Peyer's patch (tissue), 4 donors: ENCODE measurements around the gene MRPS7. TPM values are rescaled to one million over a fixed set of nuclear protein-coding genes. Genes with fewer than 3 reads are reported as not detected.
"Not testable (repeated sequence)": the region's sequence is repeated elsewhere in the genome, so short reads cannot be mapped to it uniquely, and the experiment has no call there.

ENCODE experiments used
- DNase-seq, 3 donors: peaks; one replicate each; pipeline ENCODE4 v3.0.0-alpha.2; 2017 to 2019
- H3K27ac ChIP-seq, 4 donors: fragments of 200-600 bp; sonication (generic); one replicate each; pipeline ENCODE4 v1.5.1; 2016 to 2019
- H3K27me3 ChIP-seq, 2 donors: fragments of 200-600 bp; sonication (generic); one replicate each; pipeline ENCODE4 v1.5.1; 2019
- H3K36me3 ChIP-seq, 3 donors: fragments of 200-600 bp; sonication (generic); one replicate each; pipeline ENCODE4 v1.5.1; 2016 to 2019
- H3K4me1 ChIP-seq, 4 donors: fragments of 200-600 bp; sonication (generic); one replicate each; pipeline ENCODE4 v1.5.1; 2016 to 2019
- H3K4me3 ChIP-seq, 4 donors: fragments of 200-600 bp; sonication (generic); 1 replicate in 3 of 4; 2 replicates in 1 of 4; pipeline ENCODE4 v1.5.1; 2016 to 2019; ENCODE audit warnings: mild to moderate bottlenecking in 1 of 4
- H3K9me3 ChIP-seq, 4 donors: fragments of 200-600 bp; sonication (generic); one replicate each; pipeline ENCODE4 v1.5.1; 2016 to 2019; ENCODE audit warnings: mild to moderate bottlenecking in 1 of 4
- CTCF ChIP-seq, 6 experiments: fragments of 450-650 bp in 4 of 6; fragments of 200-600 bp in 2 of 6; sonication (generic) in 1 of 6; IDR thresholded peaks; one replicate each; pipeline ENCODE4 v1.5.1; 2017 to 2019; ENCODE audit warnings: antibody characterized with exemption in 6 of 6, mild to moderate bottlenecking in 3 of 6, moderate library complexity in 1 of 6
- POLR2A ChIP-seq, 2 donors: fragments of 450-650 bp; IDR thresholded peaks; one replicate each; pipeline ENCODE4 v1.5.1; 2017; ENCODE audit warnings: antibody characterized with exemption in 2 of 2, mild to moderate bottlenecking in 2 of 2, moderate library complexity in 2 of 2
- total RNA-seq, 4 donors: library from RNA; depleted of rRNA; stranded (reverse); fragments of >200 nt; gene quantifications; one replicate each; pipeline ENCODE4 v1.1.0, GENCODE V29; 2016

MRPS7 gene
- total RNA-seq, 4 donors from 2014 or later, result 23.9 to 53.6 (median 45.3) TPM

- peak; percentile 94 to 98 for TF ChIP-seq POLR2A (IDR thresholded peaks at IDR 0.05)
- TF ChIP-seq CTCF (IDR thresholded peaks at IDR 0.05), result peak in 3 of 6 experiments; percentile 4 to 33 (median 27)
- Histone ChIP-seq H3K27ac (peak within 1 kb of the TSS; percentile 92 to 96 (median 93)), H3K4me3 (peak within 1 kb of the TSS; percentile 63 to 80 (median 77)), H3K4me1 (peaks cover 0 to 7% (median 0%) of the 10 kb centered on the region in 4 donors), H3K27me3 (no peaks in the 10 kb centered on the region), H3K36me3 (peaks cover 0 to 10% (median 0%) of the 10 kb centered on the region in 3 donors), H3K9me3 (no peaks in the 10 kb centered on the region)
- DNase-seq, result peak; percentile 97 to 99 (median 97)
Observed at GRCh38 chr17:75289115-75289831, 27.6 kb downstream of the MRPS7 start, which contains the start of gene SLC25A19. Gene SLC25A19, minus strand, starts transcription at chr17:75289433. Its CDS starts 2,669 bp downstream, at chr17:75286764.

DNA sequence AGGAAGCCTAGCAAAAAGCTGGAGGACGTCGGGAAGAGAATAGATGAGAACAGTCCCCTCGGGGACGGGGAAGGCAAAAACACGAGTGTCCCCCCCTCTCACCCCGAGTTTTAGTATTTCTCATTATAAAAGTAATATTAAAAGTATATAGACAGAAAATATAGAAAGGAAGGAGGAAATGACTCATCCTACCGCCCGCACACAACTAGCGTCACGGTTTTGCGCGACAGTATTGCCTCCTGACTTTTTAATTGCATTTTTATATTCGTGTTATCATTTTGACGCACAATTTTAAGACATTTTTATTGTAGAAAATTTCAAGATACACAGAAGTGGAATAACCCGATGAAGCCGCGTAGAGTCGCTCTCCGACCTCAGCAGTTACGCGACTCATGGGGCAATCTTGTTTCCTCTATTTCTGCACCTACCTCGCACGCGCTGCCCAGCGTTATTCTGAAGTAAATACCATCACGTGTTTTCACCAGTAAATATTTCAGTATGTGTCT lies 28.2 kb downstream of the MRPS7 start:
- TF ChIP-seq CTCF (IDR thresholded peaks at IDR 0.05), result peak in 5 of 6 experiments; percentile 27 to 54 (median 44)
- no peak for TF ChIP-seq POLR2A (IDR thresholded peaks at IDR 0.05)
- peak; percentile 57 to 88 (median 78) for DNase-seq
- H3K27me3 ChIP-seq, result no peaks in the 10 kb centered on the region
- peak overlapping the region; percentile 63 to 80 (median 77) for H3K4me3 ChIP-seq
- H3K27ac ChIP-seq, result peak overlapping the region; percentile 92 to 96 (median 93)
- H3K9me3 ChIP-seq, result no peaks in the 10 kb centered on the region
- peaks cover 0 to 10% (median 0%) of the 10 kb centered on the region in 3 donors for H3K36me3 ChIP-seq
- H3K4me1 ChIP-seq, result peaks cover 0 to 7% (median 0%) of the 10 kb centered on the region in 4 donors

DNA sequence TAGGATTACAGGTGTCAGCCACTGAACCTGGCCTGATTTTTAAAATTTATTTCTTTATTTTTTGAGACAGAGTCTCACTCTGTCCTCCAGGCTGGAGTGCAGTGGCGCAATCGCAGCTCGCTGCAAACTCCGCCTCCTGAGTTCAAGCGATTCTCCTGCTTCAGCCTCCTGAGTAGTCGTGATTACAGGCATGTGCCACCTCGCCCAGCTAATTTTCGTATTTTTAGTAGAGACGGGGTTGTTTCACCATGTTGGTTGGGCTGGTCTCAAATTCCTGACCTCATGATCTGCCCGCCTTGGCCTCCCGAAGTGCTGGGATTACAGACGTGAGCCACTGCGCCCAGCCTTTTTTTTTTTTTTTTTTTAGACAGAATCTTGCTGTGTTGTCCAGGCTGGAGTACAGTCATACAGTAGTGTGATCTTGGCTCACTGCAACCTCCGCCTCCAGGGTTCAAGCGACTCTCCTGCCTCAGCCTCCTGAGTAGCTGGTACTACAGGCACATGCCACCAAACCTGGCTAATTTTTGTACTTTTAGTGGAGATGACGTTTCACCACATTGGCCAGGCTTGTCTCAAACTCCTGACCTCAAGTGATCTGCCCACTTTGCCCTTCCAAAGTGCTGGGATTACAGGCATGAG lies 31.2 kb downstream of the MRPS7 start:
- peak overlapping the region in 1 of 4 donors; percentile 88 for H3K27ac ChIP-seq

DNA sequence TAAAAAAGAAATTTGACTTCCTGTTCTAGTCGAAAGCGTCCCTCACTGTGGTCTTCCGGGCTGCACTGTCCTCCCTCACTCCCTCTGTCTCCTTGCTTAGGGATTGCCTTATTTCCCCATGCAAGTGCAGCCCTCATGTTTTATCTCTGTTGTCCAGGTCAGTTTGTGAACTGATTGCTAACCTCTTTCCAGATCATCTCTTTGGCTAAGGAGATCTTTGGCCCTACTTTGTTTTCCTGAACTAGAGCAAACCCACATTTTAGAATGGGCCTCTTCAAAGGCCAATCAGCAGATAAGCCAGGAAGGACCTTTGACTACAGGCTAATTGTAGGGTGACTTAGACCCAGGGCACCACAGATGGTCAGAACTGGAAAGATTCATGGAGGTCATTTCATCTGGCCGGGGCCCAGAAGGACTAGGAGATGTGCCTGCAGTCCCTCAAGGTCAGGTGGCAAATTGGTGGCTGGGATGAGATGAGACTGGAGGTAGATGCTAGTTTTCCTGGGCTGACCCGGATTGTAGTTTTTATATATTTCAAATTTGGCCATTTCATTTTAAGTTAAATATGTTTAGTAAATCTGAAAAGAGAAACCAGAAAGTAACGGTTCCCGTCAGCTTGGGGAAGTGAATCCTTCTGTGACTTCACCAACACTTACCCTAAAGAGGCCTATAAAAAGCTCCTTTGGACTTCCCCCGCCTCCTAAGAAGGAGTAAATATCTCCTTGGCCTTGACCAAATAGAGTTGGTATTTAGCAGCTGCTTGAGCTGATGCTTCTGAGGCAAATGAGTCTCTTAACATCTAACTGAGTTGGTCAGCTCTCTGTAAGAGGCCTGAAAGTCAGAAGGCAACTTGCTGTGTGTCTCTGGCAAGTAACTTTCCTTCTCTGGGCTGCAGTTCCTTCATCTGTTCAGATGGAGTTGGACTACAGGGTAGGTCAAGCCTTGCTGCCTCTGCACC lies 33.8 kb downstream of the MRPS7 start:
- H3K4me1 ChIP-seq, result peaks cover 0 to 10% (median 0%) of the 10 kb centered on the region in 4 donors
- no peak for TF ChIP-seq CTCF (IDR thresholded peaks at IDR 0.05)
- TF ChIP-seq POLR2A (IDR thresholded peaks at IDR 0.05), result no peak
- H3K9me3 ChIP-seq, result no peaks in the 10 kb centered on the region
- peak overlapping the region; percentile 51 to 93 (median 81) for H3K27ac ChIP-seq
- peak in 2 of 3 donors; percentile 49 to 64 for DNase-seq
- peak overlapping the region in 1 of 4 donors; percentile 6 for H3K4me3 ChIP-seq
- no peaks in the 10 kb centered on the region for H3K27me3 ChIP-seq
- no peaks in the 10 kb centered on the region for H3K36me3 ChIP-seq

More for the DNA sequence above, 31.2 kb downstream of the MRPS7 start:
- H3K27me3 ChIP-seq, DNase-seq, H3K36me3 ChIP-seq, H3K4me3 ChIP-seq, H3K9me3 ChIP-seq: not testable (repeated sequence)
- H3K4me1 ChIP-seq, result peaks cover 0 to 17% (median 0%) of the 10 kb centered on the region in 4 donors

DNA sequence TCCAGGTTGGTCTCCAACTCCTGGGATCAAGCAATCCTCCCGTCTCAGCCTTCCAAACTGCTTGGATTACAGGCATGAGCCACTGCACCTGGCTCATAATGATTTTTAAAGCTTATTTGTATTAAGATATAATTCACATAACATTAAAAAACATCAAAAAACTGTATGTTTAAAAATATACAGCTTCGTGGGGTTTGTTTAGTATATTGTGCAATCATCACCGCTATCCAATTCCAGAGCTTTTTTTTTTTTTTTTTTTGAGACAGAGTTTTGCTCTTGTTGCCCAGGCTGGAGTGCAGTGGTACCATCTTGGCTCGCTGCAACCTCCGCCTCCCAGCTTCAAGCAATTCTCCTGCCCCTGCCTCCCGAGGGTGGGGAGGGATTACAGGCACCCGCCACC lies 38.6 kb downstream of the MRPS7 start:
- Histone ChIP-seq H3K27ac (no peak overlapping the region), H3K27me3 (no peaks in the 10 kb centered on the region), H3K4me3 (no peak overlapping the region), H3K9me3 (no peaks in the 10 kb centered on the region), H3K36me3 (no peaks in the 10 kb centered on the region), H3K4me1 (peaks cover 0 to 6% (median 0%) of the 10 kb centered on the region in 4 donors)
- no peak for DNase-seq
- TF ChIP-seq CTCF (IDR thresholded peaks at IDR 0.05), result no peak
- TF ChIP-seq POLR2A (IDR thresholded peaks at IDR 0.05), result no peak
